Activated CD4-positive, alpha-beta T cell treated with anti-CD3 and anti-CD28 coated beads, Interleukin-2, amount 10 ng/mL, durations not matched to agents 24 days and 14 days (primary cell): ENCODE results near the gene ZNF266. TPM values are rescaled to one million over a fixed set of nuclear protein-coding genes. Genes with fewer than 3 reads are reported as not detected.

Experiments used
- DNase-seq: peaks from one replicate; pipeline ENCODE4 v3.0.0; 2022
- H3K27ac Mint-ChIP-seq: one replicate; pipeline ENCODE4 v1.8.0; 2022; ENCODE audit warnings: mild to moderate bottlenecking, mixed read lengths
- H3K27me3 Mint-ChIP-seq: one replicate; pipeline ENCODE4 v1.8.0; 2022; ENCODE audit warnings: mixed read lengths
- H3K36me3 Mint-ChIP-seq: one replicate; pipeline ENCODE4 v1.8.0; 2022; ENCODE audit warnings: low read depth, mild to moderate bottlenecking, mixed read lengths
- H3K4me1 Mint-ChIP-seq: one replicate; pipeline ENCODE4 v1.8.0; 2021; ENCODE audit warnings: mixed read lengths
- H3K4me3 Mint-ChIP-seq: one replicate; pipeline ENCODE4 v1.8.0; 2022; ENCODE audit warnings: mild to moderate bottlenecking, moderate library complexity, mixed read lengths
- H3K9me3 Mint-ChIP-seq: one replicate; pipeline ENCODE4 v1.8.0; 2021; ENCODE audit warnings: mixed read lengths
- intact Hi-C: fragments of 100-400 bp; cut with micrococcal nuclease; formaldehyde crosslinking; loops from one replicate; pipeline ENCODE4 v1.15.1; 2023
- total RNA-seq: library from RNA; stranded (reverse); gene quantifications from 2 replicates; pipeline ENCODE4 v1.2.3, GENCODE V29; 2022

Gene ZNF266
- total RNA-seq, 1 donor from 2014 or later = 25.3 TPM

GRCh38 chr19:9407827-9408226 is 27.5 kb downstream of the ZNF266 start:
- no peaks in the 10 kb centered on the region for H3K4me1 Mint-ChIP-seq
- peaks cover 27% of the 10 kb centered on the region for H3K9me3 Mint-ChIP-seq
- DNase-seq = no peak
- intact Hi-C loops = no loop called here
- H3K36me3 Mint-ChIP-seq = peaks cover 34% of the 10 kb centered on the region
- H3K4me3 Mint-ChIP-seq = peak overlapping the region; percentile 5
- no peaks in the 10 kb centered on the region for H3K27me3 Mint-ChIP-seq
- no peak overlapping the region for H3K27ac Mint-ChIP-seq

GRCh38 chr19:9406798-9407352 is 28.5 kb downstream of the ZNF266 start:
- intact Hi-C loops = no loop called here
- H3K9me3 Mint-ChIP-seq = peaks cover 27% of the 10 kb centered on the region
- no peaks in the 10 kb centered on the region for H3K4me1 Mint-ChIP-seq
- H3K27me3 Mint-ChIP-seq = no peaks in the 10 kb centered on the region
- H3K27ac Mint-ChIP-seq = no peak overlapping the region
- peak; percentile 68 for DNase-seq
- H3K36me3 Mint-ChIP-seq = peaks cover 24% of the 10 kb centered on the region
- H3K4me3 Mint-ChIP-seq = peak overlapping the region; percentile 77

GRCh38 chr19:9381361-9381785 is 54.0 kb downstream of the ZNF266 start:
- Mint-ChIP-seq H3K36me3 (peaks cover 6% of the 10 kb centered on the region), H3K27ac (no peak overlapping the region), H3K4me1 (no peaks in the 10 kb centered on the region), H3K9me3 (peaks cover 34% of the 10 kb centered on the region), H3K4me3 (no peak overlapping the region), H3K27me3 (no peaks in the 10 kb centered on the region)
- DNase-seq = no peak
- intact Hi-C loops = no loop called here

GRCh38 chr19:9370738-9371619 is 64.4 kb downstream of the ZNF266 start:
- Mint-ChIP-seq H3K27me3 (no peaks in the 10 kb centered on the region), H3K4me3 (no peak overlapping the region), H3K27ac (no peak overlapping the region), H3K36me3 (no peaks in the 10 kb centered on the region), H3K4me1 (no peaks in the 10 kb centered on the region), H3K9me3 (peaks cover 24% of the 10 kb centered on the region)
- intact Hi-C loops = no loop called here
- DNase-seq = no peak

- DNase-seq = no peak
- no peak within 1 kb of the TSS for H3K4me3 Mint-ChIP-seq
- H3K9me3 Mint-ChIP-seq = peaks cover 37% of the 10 kb centered on the region
- no peaks in the 10 kb centered on the region for H3K4me1 Mint-ChIP-seq
- no peak within 1 kb of the TSS for H3K27ac Mint-ChIP-seq
- intact Hi-C loops = no loop called here
- no peaks in the 10 kb centered on the region for H3K36me3 Mint-ChIP-seq
- H3K27me3 Mint-ChIP-seq = no peaks in the 10 kb centered on the region
Measured at GRCh38 chr19:9362905-9363304, 72.5 kb downstream of the ZNF266 start, which contains the start of gene ZNF177. Gene ZNF177, plus strand, starts transcription at chr19:9363013. Its CDS starts 15,299 bp downstream, at chr19:9378312.

Other genes starting within 250 kb of the ZNF266 start
- not detected in 2 replicates for gene OR7D4, start 216.0 kb downstream of the ZNF266 start, total RNA-seq
- gene OR7E24, start 184.6 kb downstream of the ZNF266 start, total RNA-seq = not detected in 2 replicates
- 4.4 and 4.5 TPM in 2 replicates for gene ZNF699, start 125.7 kb downstream of the ZNF266 start, total RNA-seq
- gene ZNF559, start 111.4 kb downstream of the ZNF266 start, total RNA-seq = 8.2 and 9.5 TPM in 2 replicates
- gene ZNF177, start 72.6 kb downstream of the ZNF266 start, total RNA-seq = 0.09 TPM in 1 of 2 replicates, not detected in the other
- not detected in 2 replicates for gene ZNF560, start 63.0 kb upstream of the ZNF266 start, total RNA-seq
- gene ZNF426, start 103.1 kb upstream of the ZNF266 start, total RNA-seq = 9.7 and 10.9 TPM in 2 replicates
- gene ZNF121, start 148.9 kb upstream of the ZNF266 start, total RNA-seq = 63.9 and 69.4 TPM in 2 replicates
- gene ZNF561, start 185.7 kb upstream of the ZNF266 start, total RNA-seq = 35.3 and 37.2 TPM in 2 replicates
- 15.9 and 16.9 TPM in 2 replicates for gene ZNF562, start 239.5 kb upstream of the ZNF266 start, total RNA-seq